GM18520 (cell line): ENCODE results near the gene BRAF.
"Not testable (repeated sequence)": the region's sequence is repeated elsewhere in the genome, so short reads cannot be mapped to it uniquely, and the experiment has no call there.

Experiments used
- ATAC-seq: cut with Tn5 transposase; IDR thresholded peaks from one replicate; pipeline ENCODE4 v1.9.1; 2021; ENCODE audit not compliant: unreplicated experiment

Gene BRAF

GRCh38 chr7:140719721-140720120, 205.0 kb downstream of the BRAF start:
- no peak for ATAC-seq

DNA sequence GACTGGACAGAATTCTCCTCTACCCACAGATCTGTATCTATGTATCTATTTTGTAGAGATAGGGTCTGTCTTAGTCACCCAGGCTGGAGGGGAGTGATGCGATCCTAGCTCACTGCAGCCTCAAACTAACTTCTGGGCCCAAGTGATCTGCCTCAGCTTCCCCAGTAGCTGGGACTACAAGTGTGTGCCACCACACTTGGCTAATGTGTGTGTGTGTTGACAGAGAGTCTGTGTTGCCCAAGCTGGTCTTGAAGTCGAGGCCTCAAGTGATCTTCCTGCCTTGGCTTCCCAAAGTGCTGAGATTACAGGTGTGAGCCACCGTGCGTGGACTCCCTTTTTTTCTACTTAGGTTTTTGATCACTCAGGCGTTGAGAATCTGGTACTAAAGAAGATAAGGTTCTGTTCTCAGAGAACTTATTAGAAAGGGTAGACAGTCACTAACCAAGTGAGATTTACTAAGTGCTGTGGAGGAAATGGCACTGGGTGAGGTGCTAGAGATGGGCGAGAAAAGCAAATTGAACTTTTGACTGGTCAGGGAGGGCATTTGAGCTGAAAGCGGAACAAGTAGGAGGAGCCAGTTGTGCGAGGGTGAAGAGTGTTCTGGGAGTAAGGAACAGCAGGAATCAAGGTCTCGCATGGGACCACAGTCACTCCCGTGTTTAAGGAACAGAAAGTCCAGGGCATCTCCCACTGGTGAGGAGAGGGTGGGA, 210.2 kb downstream of the BRAF start:
- ATAC-seq, result no peak

- ATAC-seq, result not testable (repeated sequence)
Observed at GRCh38 chr7:140712392-140712791, 212.3 kb downstream of the BRAF start.

DNA sequence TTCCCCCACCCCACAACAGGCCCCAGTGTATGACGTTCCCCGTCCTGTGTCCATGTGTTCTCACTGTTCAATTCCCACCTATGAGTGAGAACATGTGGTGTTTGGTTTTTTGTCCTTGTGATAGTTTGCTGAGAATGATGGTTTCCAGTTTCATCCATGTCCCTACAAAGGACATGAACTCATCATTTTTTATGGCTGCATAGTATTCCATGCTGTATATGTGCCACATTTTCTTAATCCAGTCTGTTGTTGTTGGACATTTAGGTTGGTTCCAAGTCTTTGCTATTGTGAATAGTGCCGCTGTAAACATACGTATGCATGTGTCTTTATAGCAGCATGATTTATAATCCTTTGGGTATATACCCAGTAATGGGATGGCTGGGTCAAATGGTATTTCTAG, 216.0 kb downstream of the BRAF start:
- ATAC-seq, result not testable (repeated sequence)

GRCh38 chr7:140707132-140707531, 217.6 kb downstream of the BRAF start:
- ATAC-seq, result no peak

- ATAC-seq, result no peak
Observed at GRCh38 chr7:140704205-140704604, 220.5 kb downstream of the BRAF start.

GRCh38 chr7:140702774-140703173, 222.0 kb downstream of the BRAF start:
- no peak for ATAC-seq

DNA sequence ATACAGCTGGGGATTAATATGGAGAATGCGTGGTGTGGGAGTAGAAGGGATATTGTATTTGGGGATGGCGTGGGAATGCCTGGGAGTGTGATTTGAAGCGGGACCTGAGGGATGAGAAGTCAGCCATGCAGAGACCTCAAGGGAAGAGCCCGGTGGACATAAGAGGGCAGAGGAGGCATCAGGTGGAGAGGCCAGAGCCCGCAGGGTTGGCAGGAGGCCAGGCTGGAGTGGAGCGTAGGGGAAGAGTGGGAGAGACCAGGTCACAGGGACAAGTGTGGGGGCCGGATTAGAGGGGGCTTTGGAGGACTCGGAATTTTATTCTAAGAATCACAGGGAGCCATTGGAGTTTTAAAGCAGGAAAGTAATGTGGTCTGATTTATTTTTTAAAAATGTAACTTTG, 226.3 kb downstream of the BRAF start:
- ATAC-seq, result no peak

DNA sequence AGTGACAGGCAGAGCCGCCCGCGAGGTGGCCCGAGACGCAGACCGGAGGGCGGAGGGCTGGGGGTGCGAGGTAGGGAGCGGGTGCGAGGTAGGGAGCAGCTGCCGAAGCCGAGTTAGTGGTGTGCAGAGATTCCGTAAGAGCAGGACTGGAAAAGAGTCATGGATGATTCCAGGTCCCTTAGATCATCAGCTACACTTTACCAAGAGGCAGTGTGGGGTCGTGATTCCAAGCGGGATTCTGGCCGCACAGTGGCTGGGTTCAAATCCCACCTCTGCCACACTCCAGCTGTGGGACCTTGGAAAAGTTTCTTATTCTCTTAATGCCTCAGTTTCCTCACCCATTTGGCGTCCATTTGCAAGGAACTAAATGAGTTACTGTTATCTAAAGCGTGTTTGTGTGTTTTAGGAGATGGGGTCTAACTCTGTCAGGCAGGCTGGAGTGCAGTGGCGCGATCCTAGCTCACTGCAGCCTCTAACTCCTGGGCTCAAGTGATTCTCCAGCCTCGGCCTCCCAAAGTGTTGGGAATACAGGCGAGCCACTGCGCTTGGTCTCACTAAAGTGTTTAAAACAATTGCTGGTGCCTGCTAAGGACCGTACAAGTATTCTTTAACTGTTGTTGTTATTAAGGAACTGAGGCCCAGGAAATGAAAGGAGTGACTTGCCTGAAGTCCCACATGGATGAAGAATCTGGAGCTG, 227.1 kb downstream of the BRAF start:
- ATAC-seq, result no peak

GRCh38 chr7:140696680-140697446, 227.9 kb downstream of the BRAF start, which contains the start of gene NDUFB2:
Gene NDUFB2 (plus strand): TSS chr7:140696708. CDS start chr7:140696745, 37 bp downstream.
- peak; percentile 73 for ATAC-seq

- peak; percentile 81 for ATAC-seq
Observed at GRCh38 chr7:140696024-140696679, 228.6 kb downstream of the BRAF start.

DNA sequence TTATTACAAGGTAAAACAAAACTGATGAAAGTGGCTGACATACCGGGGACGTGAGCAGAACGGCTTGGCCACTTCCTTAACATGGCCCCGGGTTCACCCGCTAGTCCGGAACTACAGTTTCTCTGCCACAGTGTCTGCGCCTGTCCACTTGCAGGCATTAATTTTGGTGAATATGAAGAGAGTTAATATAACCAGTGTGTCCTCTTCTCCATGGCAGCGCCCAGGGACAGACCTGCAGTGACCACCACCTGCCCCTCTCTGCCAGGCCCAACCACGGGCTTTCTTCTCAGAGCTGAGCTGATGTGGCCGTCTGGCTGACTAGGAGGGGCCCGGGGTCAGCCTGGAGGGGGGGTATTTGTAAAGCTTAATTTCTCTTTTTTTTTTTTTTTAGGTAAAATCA, 229.3 kb downstream of the BRAF start:
- ATAC-seq, result no peak

- no peak for ATAC-seq
Observed at GRCh38 chr7:140694592-140694991, 230.1 kb downstream of the BRAF start.

DNA sequence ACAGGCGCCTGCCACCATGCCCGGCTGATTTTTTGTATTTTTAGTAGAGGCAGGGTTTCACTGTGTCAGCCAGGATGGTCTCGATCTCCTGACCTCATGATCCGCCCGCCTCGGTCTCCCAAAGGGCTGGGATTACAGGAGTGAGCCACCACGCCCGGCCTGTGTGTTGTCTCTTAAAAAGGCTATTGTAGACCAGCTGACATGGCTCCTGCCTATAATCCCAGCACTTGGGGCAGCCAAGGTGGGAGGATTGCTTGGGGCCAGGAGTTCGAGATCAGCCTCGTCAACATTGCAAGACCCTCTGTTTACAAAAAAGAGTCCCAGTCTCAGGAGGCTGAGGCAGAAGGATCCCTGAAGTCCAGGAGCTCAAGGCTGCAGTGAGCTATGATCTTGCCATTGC, 230.9 kb downstream of the BRAF start:
- ATAC-seq, result not testable (repeated sequence)

GRCh38 chr7:140691376-140692045, 233.2 kb downstream of the BRAF start:
- no peak for ATAC-seq

- no peak for ATAC-seq
Observed at GRCh38 chr7:140689199-140690152, 235.3 kb downstream of the BRAF start.

- no peak for ATAC-seq
Observed at GRCh38 chr7:140688341-140688740, 236.4 kb downstream of the BRAF start.

- ATAC-seq, result no peak
Observed at GRCh38 chr7:140686921-140687320, 237.8 kb downstream of the BRAF start.

- ATAC-seq, result no peak
Observed at GRCh38 chr7:140685407-140686087, 239.2 kb downstream of the BRAF start.
